Chondrocyte (in vitro differentiated cells): Measurements from ENCODE around the gene TEKT5. TPM values are rescaled to one million over a fixed set of nuclear protein-coding genes. Genes with fewer than 3 reads are reported as not detected.
A peak's percentile ranks its signal among the peaks of the same experiment; 100 is the strongest.
"Not testable (repeated sequence)": the region's sequence is repeated elsewhere in the genome, so short reads cannot be mapped to it uniquely, and the experiment has no call there.

Experiments
- DNase-seq: peaks from one replicate; pipeline ENCODE4 v3.0.0; 2021; ENCODE audit warnings: mixed read lengths, low spot score
- H3K27ac Mint-ChIP-seq: one replicate; pipeline ENCODE4 v1.8.0; 2021; ENCODE audit warnings: mild to moderate bottlenecking, moderate library complexity, mixed read lengths; ENCODE audit not compliant: unreplicated experiment
- H3K27me3 Mint-ChIP-seq: 2 replicates; pipeline ENCODE4 v1.8.0; 2021; ENCODE audit warnings: low read depth, mixed read lengths
- H3K36me3 Mint-ChIP-seq: 2 replicates; pipeline ENCODE4 v1.8.0; 2021; ENCODE audit warnings: low read depth, mixed read lengths
- H3K4me1 Mint-ChIP-seq: 2 replicates; pipeline ENCODE4 v1.8.0; 2021; ENCODE audit warnings: low read depth, mild to moderate bottlenecking, mixed read lengths
- H3K4me3 Mint-ChIP-seq: one replicate; pipeline ENCODE4 v1.8.0; 2021; ENCODE audit warnings: mild to moderate bottlenecking, moderate library complexity, mixed read lengths; ENCODE audit not compliant: unreplicated experiment
- H3K9me3 Mint-ChIP-seq: 2 replicates; pipeline ENCODE4 v1.8.0; 2021; ENCODE audit warnings: low read depth, mixed read lengths
- long read RNA-seq: library from polyadenylated mRNA; stranded (forward); transcript quantifications from one replicate; pipeline ENCODE4 v2.0.0, GENCODE V29; 2021
- total RNA-seq: library from RNA; stranded (reverse); gene quantifications from 3 replicates; pipeline ENCODE4 v1.2.1, GENCODE V29; 2021
- TF ChIP-seq, protein P1 (sequence below): fragments of 200-600 bp; sonication (generic); IDR thresholded peaks from 2 replicates; pipeline ENCODE4 v1.5.0; 2021; ENCODE audit warnings: antibody characterized with exemption, mild to moderate bottlenecking, moderate library complexity

Gene TEKT5
- not detected in 3 replicates for total RNA-seq
- long read RNA-seq, result 0 reads

DNA sequence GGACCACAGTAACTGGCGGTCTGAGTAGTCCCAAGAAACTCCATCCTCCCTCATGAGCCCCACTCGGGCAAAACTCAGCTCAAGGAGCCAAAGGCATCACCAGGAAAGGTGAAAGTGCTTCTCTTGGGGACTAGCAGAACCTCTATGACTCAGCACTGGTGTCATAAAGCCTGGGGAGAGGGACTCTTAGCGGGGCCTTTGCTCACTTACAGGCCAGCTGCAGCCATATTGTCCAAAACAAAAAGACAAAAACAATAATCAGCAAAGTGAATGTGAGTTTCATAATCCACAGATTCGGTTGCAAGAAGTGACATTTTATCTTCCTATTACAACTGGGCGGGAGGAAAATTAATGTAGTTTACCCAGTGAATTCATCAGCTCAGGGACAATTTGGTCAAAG is at the start of gene TEKT5:
TEKT5 (minus strand) TSS at position 101 of the 400 bp plus-strand sequence; CDS start at position 44, 57 bp downstream.
- no peaks in the 10 kb centered on the region for H3K36me3 Mint-ChIP-seq
- H3K27ac Mint-ChIP-seq, result no peak within 1 kb of the TSS
- TF ChIP-seq, protein P1, sequence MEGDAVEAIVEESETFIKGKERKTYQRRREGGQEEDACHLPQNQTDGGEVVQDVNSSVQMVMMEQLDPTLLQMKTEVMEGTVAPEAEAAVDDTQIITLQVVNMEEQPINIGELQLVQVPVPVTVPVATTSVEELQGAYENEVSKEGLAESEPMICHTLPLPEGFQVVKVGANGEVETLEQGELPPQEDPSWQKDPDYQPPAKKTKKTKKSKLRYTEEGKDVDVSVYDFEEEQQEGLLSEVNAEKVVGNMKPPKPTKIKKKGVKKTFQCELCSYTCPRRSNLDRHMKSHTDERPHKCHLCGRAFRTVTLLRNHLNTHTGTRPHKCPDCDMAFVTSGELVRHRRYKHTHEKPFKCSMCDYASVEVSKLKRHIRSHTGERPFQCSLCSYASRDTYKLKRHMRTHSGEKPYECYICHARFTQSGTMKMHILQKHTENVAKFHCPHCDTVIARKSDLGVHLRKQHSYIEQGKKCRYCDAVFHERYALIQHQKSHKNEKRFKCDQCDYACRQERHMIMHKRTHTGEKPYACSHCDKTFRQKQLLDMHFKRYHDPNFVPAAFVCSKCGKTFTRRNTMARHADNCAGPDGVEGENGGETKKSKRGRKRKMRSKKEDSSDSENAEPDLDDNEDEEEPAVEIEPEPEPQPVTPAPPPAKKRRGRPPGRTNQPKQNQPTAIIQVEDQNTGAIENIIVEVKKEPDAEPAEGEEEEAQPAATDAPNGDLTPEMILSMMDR, result no peak
- H3K4me3 Mint-ChIP-seq, result no peak within 1 kb of the TSS
- no peaks in the 10 kb centered on the region for H3K27me3 Mint-ChIP-seq
- H3K4me1 Mint-ChIP-seq, result no peaks in the 10 kb centered on the region
- no peaks in the 10 kb centered on the region for H3K9me3 Mint-ChIP-seq
- no peak for DNase-seq

DNA sequence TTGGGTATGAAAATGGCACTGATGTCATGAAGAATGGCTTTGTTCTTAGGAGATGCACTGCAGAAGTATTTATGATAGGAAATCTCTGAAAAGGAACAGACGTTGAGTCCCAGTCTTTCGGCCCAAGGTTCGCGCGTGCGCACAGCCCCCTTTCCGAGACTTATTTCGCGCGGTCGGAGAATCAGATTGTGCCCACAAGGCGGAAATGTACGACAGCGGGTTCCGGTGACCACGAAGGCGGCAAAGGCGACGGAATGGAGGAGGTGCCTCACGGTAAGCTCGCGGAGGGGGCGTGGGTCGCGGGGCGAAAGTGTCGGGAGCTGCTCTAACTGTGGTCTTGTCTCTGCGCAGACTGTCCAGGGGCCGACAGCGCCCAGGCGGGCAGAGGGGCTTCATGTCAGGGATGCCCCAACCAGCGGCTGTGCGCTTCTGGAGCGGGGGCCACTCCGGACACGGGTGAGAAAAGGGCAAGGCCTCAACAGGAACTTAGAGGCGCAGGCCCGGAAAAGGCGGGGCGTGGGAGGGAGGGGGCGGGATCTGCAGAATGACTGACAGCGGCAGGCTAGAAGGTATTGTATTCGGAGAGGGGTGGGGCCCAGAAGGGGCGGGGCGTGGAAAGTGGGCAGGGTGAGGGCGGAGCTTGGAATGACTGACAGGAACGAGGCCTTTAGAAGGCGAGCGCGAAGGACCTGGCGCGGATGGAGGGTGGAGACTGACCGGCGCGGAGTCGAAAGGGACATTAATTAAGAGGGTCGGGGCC is 49.1 kb upstream of the TEKT5 start, which contains the start of gene NUBP1:
NUBP1 (plus strand) TSS at position 233 of the 760 bp plus-strand sequence; CDS start at position 255, 22 bp downstream.
- DNase-seq, result peak; percentile 97
- H3K4me3 Mint-ChIP-seq, result peak within 1 kb of the TSS; percentile 84
- no peaks in the 10 kb centered on the region for H3K27me3 Mint-ChIP-seq
- peak within 1 kb of the TSS; percentile 99 for H3K27ac Mint-ChIP-seq
- TF ChIP-seq, protein P1, result no peak
- H3K36me3 Mint-ChIP-seq, result peaks cover 4% of the 10 kb centered on the region
- peaks cover 28% of the 10 kb centered on the region for H3K4me1 Mint-ChIP-seq
- H3K9me3 Mint-ChIP-seq, result no peaks in the 10 kb centered on the region

DNA sequence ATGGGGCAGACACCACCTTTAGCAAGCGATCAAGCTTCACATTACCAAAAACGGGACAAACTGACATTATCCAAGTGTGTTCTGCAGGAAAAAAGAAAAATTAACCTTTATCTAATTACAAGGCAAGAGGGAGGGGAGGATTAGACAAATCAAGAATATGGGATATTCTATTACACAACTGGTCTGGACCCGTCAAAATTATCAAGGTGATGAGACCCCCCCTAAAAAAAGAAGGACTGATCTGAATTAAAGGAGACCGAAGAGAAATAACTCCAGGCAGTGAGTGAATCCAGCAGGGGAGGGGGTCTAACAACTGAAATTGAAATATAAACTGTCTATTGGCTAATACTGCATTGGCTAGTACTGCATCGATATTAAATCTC is 48.5 kb upstream of the TEKT5 start:
- H3K27ac Mint-ChIP-seq, result peak overlapping the region; percentile 99
- H3K36me3 Mint-ChIP-seq, result peaks cover under 1% of the 10 kb centered on the region
- H3K4me1 Mint-ChIP-seq, result peaks cover 33% of the 10 kb centered on the region
- no peaks in the 10 kb centered on the region for H3K27me3 Mint-ChIP-seq
- H3K4me3 Mint-ChIP-seq, result peak overlapping the region; percentile 84
- DNase-seq, result no peak
- H3K9me3 Mint-ChIP-seq, result no peaks in the 10 kb centered on the region
- TF ChIP-seq, protein P1, result no peak

DNA sequence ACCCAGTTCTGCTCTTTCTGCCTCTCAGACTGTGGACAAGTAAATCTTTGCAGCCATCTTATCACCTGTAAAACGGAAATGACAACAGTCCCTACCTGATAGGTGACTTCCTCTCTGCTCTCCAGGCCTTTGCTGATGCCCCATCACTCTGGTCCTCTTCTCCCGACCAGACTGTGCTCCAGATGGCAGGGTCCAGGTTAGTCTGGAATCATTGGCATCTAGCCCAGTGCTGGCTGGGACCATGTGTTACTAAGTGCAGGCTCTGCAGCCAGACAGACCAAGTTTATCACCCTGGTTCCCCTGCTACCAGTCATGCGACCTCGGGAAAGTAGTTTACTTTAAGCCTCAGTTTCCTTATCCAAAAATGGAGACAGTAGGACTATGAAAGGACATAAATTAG is 47.1 kb upstream of the TEKT5 start:
- Mint-ChIP-seq H3K4me3 (no peak overlapping the region), H3K9me3 (no peaks in the 10 kb centered on the region), H3K4me1 (peaks cover 40% of the 10 kb centered on the region), H3K27me3 (no peaks in the 10 kb centered on the region), H3K36me3 (no peaks in the 10 kb centered on the region), H3K27ac (no peak overlapping the region)
- TF ChIP-seq, protein P1, result no peak
- no peak for DNase-seq

DNA sequence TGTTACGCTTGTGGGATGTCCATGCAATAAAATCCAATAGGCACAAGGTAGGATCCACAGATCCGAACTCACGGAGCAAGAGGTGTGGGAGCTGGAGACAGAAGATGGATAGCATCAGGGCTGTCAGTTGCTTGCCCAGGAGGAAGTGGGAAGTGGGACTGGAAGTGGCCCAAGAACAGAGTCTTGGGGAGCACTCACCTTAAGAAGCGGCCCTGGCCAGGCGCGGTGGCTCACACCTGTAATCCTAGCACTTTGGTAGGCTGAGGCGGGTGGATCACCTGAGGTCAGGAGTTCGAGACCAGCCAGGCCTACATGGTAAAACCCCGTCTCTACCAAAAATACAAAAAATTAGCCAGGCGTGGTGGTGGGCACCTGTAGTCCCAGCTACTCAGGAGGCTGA is 46.5 kb upstream of the TEKT5 start:
- not testable (repeated sequence) for H3K4me3 Mint-ChIP-seq, H3K36me3 Mint-ChIP-seq, H3K27me3 Mint-ChIP-seq, H3K27ac Mint-ChIP-seq, H3K9me3 Mint-ChIP-seq
- DNase-seq, result peak; percentile 53
- peaks cover 40% of the 10 kb centered on the region for H3K4me1 Mint-ChIP-seq

DNA sequence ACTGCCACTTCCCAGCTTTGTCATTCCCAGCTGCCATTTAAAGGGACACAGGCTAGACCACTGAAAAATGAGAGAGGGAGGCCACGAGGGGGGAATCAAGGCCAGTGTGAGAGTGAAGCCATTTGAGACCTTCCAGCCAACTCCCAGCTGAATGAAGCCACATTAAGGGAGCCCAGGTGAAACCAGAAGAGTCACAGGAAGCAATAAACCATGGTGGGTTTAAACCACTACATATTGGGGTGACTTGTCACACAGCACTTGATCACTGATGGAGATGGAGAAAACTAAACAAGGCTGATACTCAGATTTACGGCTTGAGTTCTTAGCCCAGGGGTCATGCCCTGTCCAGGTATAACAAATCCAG is 46.1 kb upstream of the TEKT5 start:
- DNase-seq, result no peak
- H3K4me3 Mint-ChIP-seq, result no peak overlapping the region
- H3K9me3 Mint-ChIP-seq, result no peaks in the 10 kb centered on the region
- no peak overlapping the region for H3K27ac Mint-ChIP-seq
- H3K4me1 Mint-ChIP-seq, result peaks cover 40% of the 10 kb centered on the region
- TF ChIP-seq, protein P1, result no peak
- H3K27me3 Mint-ChIP-seq, result no peaks in the 10 kb centered on the region
- no peaks in the 10 kb centered on the region for H3K36me3 Mint-ChIP-seq
